SU-DHL-6 (cell line): ENCODE data around the gene HPS6.

ENCODE experiments used
- H2AFZ ChIP-seq: fragments of 200-600 bp; sonication (generic); 2 replicates; pipeline ENCODE4 v1.6.1; 2014; ENCODE audit warnings: low read depth, mild to moderate bottlenecking, moderate library complexity, mixed read lengths, antibody characterized with exemption, low read length; ENCODE audit not compliant: severe bottlenecking
- H3F3A ChIP-seq: fragments of 200-600 bp; shearing (Covaris generic); 2 replicates; pipeline ENCODE4 v1.6.0; 2016; ENCODE audit warnings: antibody characterized with exemption, mild to moderate bottlenecking; ENCODE audit not compliant: insufficient read depth
- H3K27ac ChIP-seq: fragments of 200-600 bp; sonication (generic); 2 replicates; pipeline ENCODE4 v1.5.1; 2016; ENCODE audit warnings: low read depth, mild to moderate bottlenecking, low read length, moderate library complexity, mixed read lengths
- H3K27me3 ChIP-seq: fragments of 200-600 bp; sonication (generic), shearing (Covaris generic); 2 replicates; pipeline ENCODE4 v1.6.0; 2014; ENCODE audit warnings: mild to moderate bottlenecking, low read length
- H3K36me3 ChIP-seq: fragments of 200-600 bp; sonication (generic); 2 replicates; pipeline ENCODE4 v1.6.1; 2014; ENCODE audit warnings: mild to moderate bottlenecking, low read length, mixed read lengths
- H3K4me2 ChIP-seq: fragments of 300-600, 200-600 bp; shearing (Covaris generic), sonication (generic); 2 replicates; pipeline ENCODE4 v1.6.0; 2014; ENCODE audit warnings: low read length, low read depth, mild to moderate bottlenecking; ENCODE audit not compliant: poor library complexity, severe bottlenecking
- H3K4me3 ChIP-seq: fragments of 200-600 bp; sonication (generic); 2 replicates; pipeline ENCODE4 v1.5.1; 2014; ENCODE audit warnings: antibody characterized with exemption, low read length, mild to moderate bottlenecking, mixed read lengths; ENCODE audit not compliant: insufficient read depth, poor library complexity, severe bottlenecking
- H3K79me2 ChIP-seq: fragments of 200-600 bp; sonication (generic); 2 replicates; pipeline ENCODE4 v1.6.1; 2014; ENCODE audit warnings: mild to moderate bottlenecking, low read length, moderate library complexity; ENCODE audit not compliant: insufficient read depth
- H3K9ac ChIP-seq: fragments of 200-600 bp; sonication (generic); 2 replicates; pipeline ENCODE4 v1.7.0; 2014; ENCODE audit warnings: mild to moderate bottlenecking, low read length
- H3K9me2 ChIP-seq: fragments of 200-600 bp; sonication (generic); replicated peaks from 2 replicates; pipeline ENCODE4 v1.6.1; 2014; ENCODE audit warnings: low read length; ENCODE audit not compliant: insufficient read depth
- H3K9me3 ChIP-seq: fragments of 200-600 bp; sonication (generic); 2 replicates; pipeline ENCODE4 v1.6.1; 2014; ENCODE audit warnings: low read length, mixed read lengths; ENCODE audit not compliant: insufficient read depth
- H4K20me1 ChIP-seq: fragments of 200-600 bp; sonication (generic); 2 replicates; pipeline ENCODE4 v1.6.1; 2014; ENCODE audit warnings: low read depth, mild to moderate bottlenecking, antibody characterized with exemption, low read length, moderate library complexity, mixed read lengths
- EZH2phosphoT487 ChIP-seq: fragments of 200-600 bp; sonication (generic), shearing (Covaris generic); conservative IDR thresholded peaks from 2 replicates; pipeline ENCODE4 v1.6.1; 2018; ENCODE audit warnings: mild to moderate bottlenecking, antibody characterized with exemption, low read length, moderate library complexity, mixed read lengths
- TF ChIP-seq, protein P1 (sequence below): fragments of 200-600 bp; sonication (generic); IDR thresholded peaks from one replicate; pipeline ENCODE4 v1.5.1; 2017; ENCODE audit warnings: antibody characterized with exemption, mild to moderate bottlenecking, low read length, moderate library complexity; ENCODE audit not compliant: insufficient read depth, poor library complexity, severe bottlenecking

Gene HPS6

DNA sequence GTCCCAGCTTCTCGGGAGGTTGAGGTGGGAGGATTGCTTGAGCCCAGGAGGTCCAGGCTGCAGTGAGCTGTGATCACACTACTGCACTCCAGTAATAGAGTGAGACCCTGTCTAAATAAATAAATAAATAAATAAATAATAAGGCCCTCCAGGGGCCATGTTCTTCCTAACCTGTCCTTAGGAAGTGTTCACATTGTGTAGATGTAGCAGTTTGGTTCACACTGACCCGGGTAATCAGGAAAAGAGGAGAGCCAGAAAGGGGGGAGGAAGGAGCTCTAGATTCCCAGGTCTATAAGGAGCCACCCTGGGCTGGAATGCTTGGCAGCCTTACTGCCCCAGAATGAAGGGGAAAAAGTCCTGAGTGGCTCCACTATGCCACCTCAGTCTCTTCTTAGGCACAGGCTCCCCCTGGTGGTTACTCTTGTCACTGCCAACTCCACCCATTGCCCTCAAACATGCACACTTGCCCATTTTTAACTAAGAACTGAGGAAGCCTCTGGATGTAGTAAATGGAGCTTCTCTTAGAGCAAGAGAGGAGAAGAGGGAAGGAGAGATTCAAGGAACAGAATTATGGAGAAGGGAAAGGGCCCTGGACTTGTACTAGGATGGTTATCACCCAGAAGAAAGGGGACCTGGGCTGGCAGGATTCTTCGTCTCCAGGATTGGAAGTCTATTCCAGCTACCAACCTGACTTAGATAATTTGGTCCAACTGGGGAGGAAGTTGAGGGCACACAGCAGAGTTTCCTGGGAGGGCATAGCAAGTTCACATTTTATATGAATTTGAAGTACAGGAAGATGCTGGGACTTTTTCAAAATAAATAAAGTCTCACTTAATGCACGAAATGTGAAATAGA, 7.8 kb downstream of the HPS6 start:
- Histone ChIP-seq H3K27me3 (no peaks in the 10 kb centered on the region), H3K9me2 (no peaks in the 10 kb centered on the region), H2AFZ (no peak overlapping the region), H3K27ac (no peak overlapping the region), H4K20me1 (no peaks in the 10 kb centered on the region), H3K9ac (no peak overlapping the region), H3K9me3 (no peaks in the 10 kb centered on the region), H3K36me3 (no peaks in the 10 kb centered on the region), H3K4me3 (no peak overlapping the region), H3K79me2 (no peaks in the 10 kb centered on the region), H3F3A (no peaks in the 10 kb centered on the region), H3K4me2 (no peak overlapping the region)
- TF ChIP-seq, protein P1, sequence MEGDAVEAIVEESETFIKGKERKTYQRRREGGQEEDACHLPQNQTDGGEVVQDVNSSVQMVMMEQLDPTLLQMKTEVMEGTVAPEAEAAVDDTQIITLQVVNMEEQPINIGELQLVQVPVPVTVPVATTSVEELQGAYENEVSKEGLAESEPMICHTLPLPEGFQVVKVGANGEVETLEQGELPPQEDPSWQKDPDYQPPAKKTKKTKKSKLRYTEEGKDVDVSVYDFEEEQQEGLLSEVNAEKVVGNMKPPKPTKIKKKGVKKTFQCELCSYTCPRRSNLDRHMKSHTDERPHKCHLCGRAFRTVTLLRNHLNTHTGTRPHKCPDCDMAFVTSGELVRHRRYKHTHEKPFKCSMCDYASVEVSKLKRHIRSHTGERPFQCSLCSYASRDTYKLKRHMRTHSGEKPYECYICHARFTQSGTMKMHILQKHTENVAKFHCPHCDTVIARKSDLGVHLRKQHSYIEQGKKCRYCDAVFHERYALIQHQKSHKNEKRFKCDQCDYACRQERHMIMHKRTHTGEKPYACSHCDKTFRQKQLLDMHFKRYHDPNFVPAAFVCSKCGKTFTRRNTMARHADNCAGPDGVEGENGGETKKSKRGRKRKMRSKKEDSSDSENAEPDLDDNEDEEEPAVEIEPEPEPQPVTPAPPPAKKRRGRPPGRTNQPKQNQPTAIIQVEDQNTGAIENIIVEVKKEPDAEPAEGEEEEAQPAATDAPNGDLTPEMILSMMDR, result peak; percentile 98
- TF ChIP-seq EZH2phosphoT487, result no peak

GRCh38 chr10:102083541-102083940, 18.4 kb downstream of the HPS6 start:
- TF ChIP-seq EZH2phosphoT487, result no peak
- TF ChIP-seq, protein P1, result no peak
- Histone ChIP-seq H2AFZ (no peak overlapping the region), H3K9me3 (no peaks in the 10 kb centered on the region), H3K27me3 (no peaks in the 10 kb centered on the region), H4K20me1 (no peaks in the 10 kb centered on the region), H3K27ac (no peak overlapping the region), H3K9ac (no peak overlapping the region), H3F3A (no peaks in the 10 kb centered on the region), H3K79me2 (no peaks in the 10 kb centered on the region), H3K9me2 (no peaks in the 10 kb centered on the region), H3K4me2 (no peak overlapping the region), H3K4me3 (no peak overlapping the region), H3K36me3 (no peaks in the 10 kb centered on the region)

- Histone ChIP-seq H3K79me2 (no peaks in the 10 kb centered on the region), H3K27ac (no peak overlapping the region), H2AFZ (no peak overlapping the region), H3K27me3 (no peaks in the 10 kb centered on the region), H4K20me1 (no peaks in the 10 kb centered on the region), H3K4me2 (no peak overlapping the region), H3F3A (no peaks in the 10 kb centered on the region), H3K9me2 (no peaks in the 10 kb centered on the region), H3K9ac (no peak overlapping the region), H3K9me3 (no peaks in the 10 kb centered on the region), H3K4me3 (no peak overlapping the region), H3K36me3 (no peaks in the 10 kb centered on the region)
- TF ChIP-seq, protein P1, result no peak
- TF ChIP-seq EZH2phosphoT487, result no peak
Observed at GRCh38 chr10:102085336-102085735, 20.2 kb downstream of the HPS6 start.
